Gastrocnemius medialis (tissue), 4 donors: ENCODE data around the gene NEDD4.

Experiments
- POLR2A ChIP-seq, 2 donors: fragments of 450-650 bp; IDR thresholded peaks; one replicate each; pipeline ENCODE4 v1.6.1; 2017; ENCODE audit warnings: antibody characterized with exemption in 2 of 2, mild to moderate bottlenecking in 2 of 2, moderate library complexity in 2 of 2
- TF ChIP-seq, protein P1 (sequence below), 5 experiments: fragments of 450-650 bp in 3 of 5; fragments of 200-600 bp in 2 of 5; sonication (generic) in 2 of 5; IDR thresholded peaks in 4 of 5; conservative IDR thresholded peaks in 1 of 5; 1 replicate in 4 of 5; 2 replicates in 1 of 5; pipeline ENCODE4 v1.5.1; 2016 to 2019; ENCODE audit warnings: antibody characterized with exemption in 5 of 5, mild to moderate bottlenecking in 3 of 5, moderate library complexity in 3 of 5

DNA sequence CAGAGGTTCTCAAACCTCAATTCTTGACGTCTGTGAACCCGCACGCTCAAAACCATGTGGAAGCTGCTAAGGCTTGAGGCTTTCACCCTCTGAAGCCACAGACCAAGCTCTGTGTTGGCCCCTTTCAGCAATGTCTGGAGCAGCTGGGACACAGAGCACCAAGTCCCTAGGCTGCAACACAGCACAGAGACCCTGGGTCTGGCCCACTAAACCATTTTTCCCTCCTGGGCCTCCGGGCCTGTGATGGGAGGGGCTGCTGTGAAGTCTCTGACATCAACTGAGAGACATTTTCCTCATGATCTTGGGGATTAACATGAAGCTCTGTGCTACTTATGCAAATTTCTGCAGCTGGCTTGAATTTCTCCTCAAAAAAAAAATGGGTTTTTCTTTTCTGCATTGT lies 21.3 kb upstream of the NEDD4 start:
- TF ChIP-seq, protein P1, sequence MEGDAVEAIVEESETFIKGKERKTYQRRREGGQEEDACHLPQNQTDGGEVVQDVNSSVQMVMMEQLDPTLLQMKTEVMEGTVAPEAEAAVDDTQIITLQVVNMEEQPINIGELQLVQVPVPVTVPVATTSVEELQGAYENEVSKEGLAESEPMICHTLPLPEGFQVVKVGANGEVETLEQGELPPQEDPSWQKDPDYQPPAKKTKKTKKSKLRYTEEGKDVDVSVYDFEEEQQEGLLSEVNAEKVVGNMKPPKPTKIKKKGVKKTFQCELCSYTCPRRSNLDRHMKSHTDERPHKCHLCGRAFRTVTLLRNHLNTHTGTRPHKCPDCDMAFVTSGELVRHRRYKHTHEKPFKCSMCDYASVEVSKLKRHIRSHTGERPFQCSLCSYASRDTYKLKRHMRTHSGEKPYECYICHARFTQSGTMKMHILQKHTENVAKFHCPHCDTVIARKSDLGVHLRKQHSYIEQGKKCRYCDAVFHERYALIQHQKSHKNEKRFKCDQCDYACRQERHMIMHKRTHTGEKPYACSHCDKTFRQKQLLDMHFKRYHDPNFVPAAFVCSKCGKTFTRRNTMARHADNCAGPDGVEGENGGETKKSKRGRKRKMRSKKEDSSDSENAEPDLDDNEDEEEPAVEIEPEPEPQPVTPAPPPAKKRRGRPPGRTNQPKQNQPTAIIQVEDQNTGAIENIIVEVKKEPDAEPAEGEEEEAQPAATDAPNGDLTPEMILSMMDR (IDR thresholded peaks at IDR 0.05 in 4 of 5, conservative IDR thresholded peaks at IDR 0.05 in 1 of 5), result no peak
- no peak for TF ChIP-seq POLR2A (IDR thresholded peaks at IDR 0.05)
